Hepatocyte (in vitro differentiated cells): ENCODE measurements around the gene GPI.

Experiments used
- CTCF ChIP-seq: fragments of 200-600 bp; sonication (generic); IDR thresholded peaks from 2 replicates; pipeline ENCODE4 v1.5.1; 2016; ENCODE audit warnings: antibody characterized with exemption, mild to moderate bottlenecking; ENCODE audit not compliant: poor library complexity
- EZH2 ChIP-seq: fragments of 200-600 bp; sonication (generic); IDR thresholded peaks from 2 replicates; pipeline ENCODE4 v1.6.1; 2016; ENCODE audit warnings: antibody characterized with exemption, mild to moderate bottlenecking, borderline replicate concordance

DNA sequence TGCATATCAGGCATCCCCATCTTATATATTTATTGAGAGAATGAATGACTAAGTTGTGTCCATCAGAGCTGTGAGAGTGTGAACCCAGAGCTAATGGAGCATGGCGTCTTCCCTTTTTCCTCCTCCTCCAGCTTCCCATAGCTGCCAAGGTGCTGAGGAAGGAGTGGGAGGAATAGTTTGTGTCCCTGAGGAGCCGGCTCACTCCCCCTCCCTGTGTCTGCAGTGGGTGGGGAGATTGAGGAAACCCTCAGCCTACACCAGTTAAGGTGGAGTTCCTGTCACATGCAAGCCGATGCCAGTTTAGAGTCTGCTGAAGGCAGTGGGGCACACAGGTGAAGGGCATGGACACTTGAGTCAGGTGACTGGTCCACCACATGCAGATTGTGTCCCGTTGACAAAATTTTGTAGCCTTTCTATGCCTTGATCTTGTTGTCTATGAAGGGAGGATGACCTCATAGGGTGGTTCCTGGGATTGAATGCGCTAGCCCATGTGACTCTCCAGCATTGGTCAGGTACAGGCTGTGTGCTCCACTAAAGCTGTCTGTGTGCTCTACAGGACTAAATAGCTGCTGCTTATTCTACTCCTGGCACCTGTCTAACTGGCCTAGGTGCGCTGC lies 47.6 kb upstream of the GPI start:
- no peak for TF ChIP-seq EZH2
- TF ChIP-seq CTCF = no peak
